GM19099 (cell line): ENCODE measurements around the gene ITIH1.

Experiments used
- POLR2A ChIP-seq: IDR thresholded peaks from 3 replicates; pipeline ENCODE4 v1.6.1; 2011; ENCODE audit warnings: low read depth; ENCODE audit not compliant: insufficient read length; ENCODE audit errors: extremely low read depth

Gene ITIH1

DNA sequence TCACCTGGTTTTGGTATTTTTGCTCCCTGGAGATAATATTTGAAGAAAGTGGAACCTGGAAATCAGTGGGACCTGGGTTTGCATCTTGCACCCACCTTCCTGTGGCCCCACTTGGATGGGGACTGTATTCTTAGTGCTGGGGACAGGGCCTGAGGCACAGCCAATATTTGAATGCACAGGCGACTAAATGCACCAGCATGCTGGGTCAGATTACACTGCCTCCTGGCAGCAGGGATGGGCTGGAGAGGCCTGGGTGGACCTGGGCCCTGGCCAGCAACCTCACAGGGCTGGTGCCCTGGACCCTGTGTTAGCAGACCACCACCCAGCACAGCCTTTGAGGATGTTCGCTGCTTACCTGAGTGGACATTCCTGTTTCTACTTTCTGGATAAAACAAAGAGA lies 42.5 kb downstream of the ITIH1 start:
- no peak for TF ChIP-seq POLR2A

DNA sequence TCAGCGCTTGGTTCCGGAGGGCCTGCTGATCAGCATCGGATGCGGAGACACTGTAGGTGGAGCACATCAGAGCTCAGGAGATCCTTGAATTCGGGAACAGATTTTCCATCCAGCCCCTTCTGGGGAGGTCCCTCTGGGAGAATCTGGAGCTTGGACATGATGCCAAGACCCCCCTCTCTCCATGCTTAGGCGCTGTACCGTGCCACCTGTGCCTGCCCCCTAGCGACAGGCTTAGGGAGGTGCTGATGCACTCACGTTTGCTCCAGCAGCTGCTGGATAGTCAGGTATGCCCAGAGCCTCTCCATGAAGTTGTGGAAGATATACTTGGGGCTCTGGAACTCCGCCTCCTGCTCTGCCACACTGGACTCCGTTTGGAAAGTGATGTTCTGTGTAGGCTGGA lies 43.3 kb downstream of the ITIH1 start:
- no peak for TF ChIP-seq POLR2A

DNA sequence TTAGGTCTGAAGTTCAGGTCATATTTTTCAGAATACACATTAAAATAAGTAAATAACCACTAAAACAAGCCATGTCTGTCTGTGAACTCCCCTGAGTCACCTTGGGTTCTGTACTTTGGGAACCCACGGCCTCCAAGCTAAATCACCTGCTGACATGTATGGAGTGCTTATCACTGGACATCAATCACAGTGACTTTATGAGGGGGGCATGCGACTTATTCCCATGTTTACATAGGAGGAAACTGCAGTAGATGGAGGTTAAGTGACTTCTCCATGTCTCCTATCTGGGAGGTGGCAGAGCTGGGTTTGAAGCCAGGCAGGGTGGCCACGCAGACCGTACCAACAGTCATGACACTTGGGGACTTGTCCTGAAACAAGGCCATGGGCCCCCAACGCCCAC lies 45.0 kb downstream of the ITIH1 start:
- TF ChIP-seq POLR2A = no peak

DNA sequence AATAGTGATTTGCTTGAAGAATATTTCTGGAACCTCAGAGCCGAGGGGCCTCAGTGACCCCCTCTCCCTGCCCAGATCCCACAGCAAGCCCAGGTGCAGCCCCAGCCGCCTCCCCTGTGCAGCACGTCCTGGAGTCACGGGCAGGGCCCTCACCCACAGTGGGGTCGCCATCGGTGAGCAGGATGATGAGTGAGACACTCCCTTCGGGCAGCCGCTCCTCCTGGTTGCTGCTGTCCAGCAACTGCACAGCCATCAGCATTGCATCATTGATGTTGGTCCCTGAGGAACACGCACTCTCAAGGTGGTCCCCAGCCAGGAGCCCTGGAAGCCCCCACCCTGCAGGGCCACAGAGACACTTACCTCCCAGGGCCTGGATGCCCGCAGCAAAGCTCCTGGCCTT lies 46.6 kb downstream of the ITIH1 start:
- no peak for TF ChIP-seq POLR2A

DNA sequence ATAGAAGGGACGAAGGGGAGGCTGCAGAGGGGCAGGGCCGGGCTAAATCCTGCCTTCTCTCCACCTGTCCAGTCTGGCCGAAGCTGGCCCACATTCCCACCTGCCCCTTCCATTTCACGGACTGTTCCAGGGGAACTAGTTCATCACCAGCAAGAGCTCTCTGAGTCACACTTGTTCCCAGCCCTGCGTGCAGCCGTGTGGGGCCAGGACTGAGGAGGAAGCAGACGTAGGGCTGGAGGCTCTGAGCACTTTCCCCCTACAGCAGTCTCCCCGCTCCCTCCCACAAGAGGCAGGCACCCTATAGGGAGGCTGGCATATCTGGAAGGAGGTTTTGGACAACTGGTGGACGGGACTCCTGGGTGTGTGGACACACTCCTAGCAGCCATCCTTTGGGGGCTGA lies 50.0 kb downstream of the ITIH1 start:
- no peak for TF ChIP-seq POLR2A

GRCh38 chr3:52827866-52828376 lies 50.5 kb downstream of the ITIH1 start:
- TF ChIP-seq POLR2A = no peak

GRCh38 chr3:52829482-52829881 lies 52.1 kb downstream of the ITIH1 start:
- no peak for TF ChIP-seq POLR2A

GRCh38 chr3:52829906-52830463 lies 52.6 kb downstream of the ITIH1 start:
- no peak for TF ChIP-seq POLR2A

GRCh38 chr3:52830535-52831258 lies 53.3 kb downstream of the ITIH1 start, which contains the start of gene ITIH4:
ITIH4 (minus strand) TSS chr3:52830672; CDS start chr3:52830642, 30 bp downstream.
- no peak for TF ChIP-seq POLR2A

DNA sequence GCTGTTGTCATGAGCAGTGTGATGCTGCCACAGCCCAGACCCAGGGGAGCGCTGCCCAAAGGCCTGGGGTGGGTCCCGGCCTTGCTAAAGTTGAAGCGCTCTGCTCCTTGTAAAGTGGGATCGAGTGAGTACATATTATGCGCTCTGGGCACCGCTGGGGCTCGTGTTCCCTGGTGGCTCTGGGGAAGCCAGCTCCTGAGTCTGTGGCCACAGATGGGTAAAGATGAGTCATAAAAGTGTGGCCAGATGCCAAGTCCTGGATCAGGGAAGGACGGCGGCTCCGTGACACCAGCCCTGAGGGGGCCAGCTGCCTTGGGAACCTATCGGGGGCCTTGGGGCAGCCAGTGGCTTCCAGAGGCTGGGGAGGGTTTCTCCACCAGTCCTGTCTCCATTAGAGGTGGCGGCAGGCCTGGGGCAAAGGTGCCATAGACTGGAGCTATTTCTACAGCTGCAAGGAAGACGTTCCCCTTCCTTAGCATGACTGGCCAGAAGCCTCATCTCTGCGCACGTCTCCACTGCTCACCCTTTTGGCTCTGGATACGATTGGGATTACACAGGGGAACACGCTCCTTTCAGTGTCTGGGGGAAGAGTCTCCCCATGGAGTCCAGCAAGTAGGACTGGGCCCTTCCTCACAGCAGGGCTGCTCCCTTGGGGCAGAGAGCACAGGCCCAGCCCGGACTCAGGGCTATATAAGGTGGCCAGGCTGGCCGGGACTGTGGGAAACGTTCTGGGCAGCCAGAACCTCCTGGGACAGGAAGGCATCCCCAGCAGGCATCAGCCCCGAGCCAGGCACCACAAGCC lies 54.3 kb downstream of the ITIH1 start:
- no peak for TF ChIP-seq POLR2A

- TF ChIP-seq POLR2A = no peak
Observed at GRCh38 chr3:52833202-52833601, 55.8 kb downstream of the ITIH1 start.

GRCh38 chr3:52834871-52835501 lies 57.6 kb downstream of the ITIH1 start, which contains the start of gene MUSTN1:
MUSTN1 (minus strand) TSS chr3:52835019; CDS start chr3:52834948, 71 bp downstream.
- no peak for TF ChIP-seq POLR2A

DNA sequence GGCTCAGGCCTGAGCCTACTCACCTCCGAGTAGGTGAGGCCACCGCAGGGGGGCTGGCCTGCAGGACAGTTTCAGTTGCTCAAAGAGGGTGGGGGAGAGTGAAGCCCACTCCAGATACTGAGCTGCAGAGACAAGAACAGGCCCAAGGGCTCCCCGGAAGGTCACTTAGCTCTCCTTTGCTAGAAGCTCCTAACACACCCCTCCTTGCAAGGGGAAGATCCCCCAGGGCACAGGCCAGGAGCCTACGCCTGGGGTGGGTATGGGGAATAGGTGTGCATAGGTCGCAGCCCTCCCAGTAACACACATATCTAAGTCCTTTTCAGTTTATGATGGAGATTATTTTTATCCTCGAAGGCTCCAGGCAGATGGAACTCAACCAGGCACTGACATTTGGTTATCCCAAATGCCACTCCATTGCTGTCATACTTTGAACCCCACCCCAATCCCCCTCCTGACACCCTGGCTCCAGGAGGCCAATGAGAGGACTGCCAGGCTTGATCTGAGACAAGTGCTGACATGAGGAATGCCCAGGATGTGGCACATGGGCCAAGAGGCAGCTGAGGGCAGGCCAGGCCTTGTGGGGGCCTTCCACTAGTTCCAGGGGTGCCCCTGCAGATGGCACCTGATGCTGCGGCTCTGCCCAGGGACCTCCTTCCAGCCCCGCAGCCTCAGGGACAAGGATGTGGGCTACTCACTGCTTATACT lies 58.5 kb downstream of the ITIH1 start:
- no peak for TF ChIP-seq POLR2A

DNA sequence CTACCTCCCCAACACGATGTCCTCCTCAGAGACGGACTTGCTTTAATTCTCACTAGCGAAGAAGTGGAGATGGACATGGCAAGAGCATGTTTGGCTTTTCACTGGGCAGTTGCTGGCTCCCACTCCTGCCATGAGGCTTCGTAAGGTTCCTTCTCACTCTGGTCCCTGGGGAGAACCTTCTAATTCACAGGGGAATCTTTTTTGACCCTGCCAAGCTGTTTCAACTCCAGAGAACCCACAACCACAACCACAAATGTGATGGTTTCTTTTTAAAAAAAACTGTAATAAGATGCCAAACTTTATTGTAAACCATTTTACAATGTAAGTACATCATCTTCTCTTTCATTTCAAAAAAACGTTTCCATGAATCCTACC lies 59.1 kb downstream of the ITIH1 start:
- no peak for TF ChIP-seq POLR2A
